Osteocyte (in vitro differentiated cells): Measurements from ENCODE around the gene NFYC. TPM values are rescaled to one million over a fixed set of nuclear protein-coding genes. Genes with fewer than 3 reads are reported as not detected.

Experiments
- DNase-seq: peaks from one replicate; pipeline ENCODE4 v3.0.0; 2021; ENCODE audit warnings: mixed read lengths; ENCODE audit not compliant: unreplicated experiment; ENCODE audit errors: extremely low spot score
- H3K27ac Mint-ChIP-seq: one replicate; pipeline ENCODE4 v1.8.0; 2021; ENCODE audit warnings: mild to moderate bottlenecking, mixed read lengths; ENCODE audit not compliant: unreplicated experiment
- H3K27me3 Mint-ChIP-seq: one replicate; pipeline ENCODE4 v1.8.0; 2021; ENCODE audit warnings: mixed read lengths; ENCODE audit not compliant: unreplicated experiment
- H3K36me3 Mint-ChIP-seq: one replicate; pipeline ENCODE4 v1.8.0; 2021; ENCODE audit warnings: mixed read lengths; ENCODE audit not compliant: unreplicated experiment
- H3K4me1 Mint-ChIP-seq: one replicate; pipeline ENCODE4 v1.8.0; 2021; ENCODE audit warnings: mixed read lengths; ENCODE audit not compliant: unreplicated experiment
- H3K4me3 Mint-ChIP-seq: one replicate; pipeline ENCODE4 v1.8.0; 2021; ENCODE audit warnings: mild to moderate bottlenecking, moderate library complexity, mixed read lengths; ENCODE audit not compliant: unreplicated experiment
- H3K9me3 Mint-ChIP-seq: one replicate; pipeline ENCODE4 v1.8.0; 2021; ENCODE audit warnings: mixed read lengths; ENCODE audit not compliant: unreplicated experiment
- CTCF ChIP-seq: fragments of 200-600 bp; sonication (generic); IDR thresholded peaks from 2 replicates; pipeline ENCODE4 v1.5.0; 2021; ENCODE audit warnings: antibody characterized with exemption, mild to moderate bottlenecking, moderate library complexity
- total RNA-seq: library from RNA; stranded (reverse); gene quantifications from 2 replicates; pipeline ENCODE4 v1.2.1, GENCODE V29; 2021

NFYC gene
- total RNA-seq, 1 donor from 2014 or later, result 49.0 TPM

DNA sequence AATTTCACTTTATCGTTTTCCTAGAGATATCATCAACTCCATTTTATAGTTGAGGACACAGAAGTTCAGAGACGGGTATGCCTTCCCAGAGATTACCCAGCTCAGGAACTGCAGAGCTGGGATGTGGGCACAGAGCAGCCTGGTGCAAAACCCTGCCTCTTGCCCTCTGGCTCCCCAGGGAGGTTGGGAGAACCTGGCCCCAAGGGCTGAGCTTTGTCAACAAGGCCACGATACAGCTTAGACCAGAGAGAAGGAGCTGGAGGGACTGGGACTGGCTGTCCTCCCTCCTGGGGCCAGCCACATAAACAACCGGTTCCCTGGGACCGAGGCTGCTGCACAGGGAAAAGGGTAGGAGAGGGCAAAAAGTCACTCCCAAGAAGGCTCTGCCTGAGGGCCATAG is 29.8 kb upstream of the NFYC start:
- Mint-ChIP-seq H3K27me3 (peaks cover 10% of the 10 kb centered on the region), H3K27ac (no peak overlapping the region), H3K9me3 (no peaks in the 10 kb centered on the region), H3K4me1 (peaks cover 37% of the 10 kb centered on the region), H3K4me3 (no peak overlapping the region), H3K36me3 (no peaks in the 10 kb centered on the region)
- TF ChIP-seq CTCF, result no peak
- DNase-seq, result no peak

GRCh38 chr1:40662151-40662550 is 29.4 kb upstream of the NFYC start:
- DNase-seq, result no peak
- H3K27me3 Mint-ChIP-seq, result peaks cover 8% of the 10 kb centered on the region
- H3K4me3 Mint-ChIP-seq, result no peak overlapping the region
- no peaks in the 10 kb centered on the region for H3K36me3 Mint-ChIP-seq
- H3K27ac Mint-ChIP-seq, result no peak overlapping the region
- H3K9me3 Mint-ChIP-seq, result no peaks in the 10 kb centered on the region
- H3K4me1 Mint-ChIP-seq, result peaks cover 37% of the 10 kb centered on the region
- TF ChIP-seq CTCF, result no peak

GRCh38 chr1:40662864-40663263 is 28.6 kb upstream of the NFYC start:
- no peaks in the 10 kb centered on the region for H3K36me3 Mint-ChIP-seq
- no peak for DNase-seq

DNA sequence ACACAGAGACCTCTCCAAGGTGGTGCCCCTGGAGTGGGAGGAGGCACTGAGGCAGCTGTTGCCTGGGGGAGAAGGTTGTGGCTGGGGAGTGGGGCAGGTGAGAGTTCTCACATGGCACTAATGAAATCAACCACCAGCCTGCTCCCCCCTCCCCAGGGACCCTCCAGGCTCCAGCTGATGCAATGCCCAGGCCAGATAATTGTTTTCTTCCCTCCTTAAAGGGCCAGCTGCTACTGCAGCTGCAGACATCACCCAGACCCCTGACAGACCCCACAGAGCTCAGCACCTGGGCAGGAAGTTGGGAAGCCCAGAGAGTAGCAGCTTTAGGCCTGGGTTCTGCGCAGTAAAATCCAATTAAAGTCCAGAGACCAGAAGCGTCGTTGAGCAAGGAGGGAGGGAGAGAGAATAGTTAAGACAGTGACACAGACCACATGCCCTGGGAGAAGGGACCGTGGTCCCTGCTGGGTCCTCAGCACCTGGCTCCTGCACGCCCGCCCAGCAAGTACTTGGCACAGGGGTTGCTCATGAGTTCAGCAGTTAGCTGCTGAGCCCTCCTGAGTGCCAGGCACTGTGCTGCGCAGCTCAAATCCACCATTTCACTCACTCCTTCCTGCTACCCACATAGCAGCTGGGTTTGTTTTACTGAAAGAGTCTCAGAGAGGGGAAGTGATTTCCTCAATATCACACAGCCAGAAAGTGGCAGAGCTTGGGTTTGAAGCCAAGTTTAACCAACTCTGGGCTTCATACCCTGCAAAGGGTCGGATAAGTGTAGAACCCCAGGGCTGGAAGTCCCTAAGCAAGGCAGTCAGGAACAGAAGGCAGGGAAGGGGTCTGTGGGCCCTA is 28.0 kb upstream of the NFYC start:
- H3K27ac Mint-ChIP-seq, result peak overlapping the region; percentile 79
- H3K9me3 Mint-ChIP-seq, result no peaks in the 10 kb centered on the region
- no peak for TF ChIP-seq CTCF
- peak overlapping the region; percentile 68 for H3K4me3 Mint-ChIP-seq
- H3K36me3 Mint-ChIP-seq, result no peaks in the 10 kb centered on the region
- DNase-seq, result no peak
- H3K4me1 Mint-ChIP-seq, result peaks cover 38% of the 10 kb centered on the region
- no peaks in the 10 kb centered on the region for H3K27me3 Mint-ChIP-seq

More at GRCh38 chr1:40662864-40663263, 28.6 kb upstream of the NFYC start:
- Mint-ChIP-seq H3K4me3 (peak overlapping the region; percentile 68), H3K4me1 (peaks cover 37% of the 10 kb centered on the region), H3K27ac (peak overlapping the region; percentile 79), H3K27me3 (peaks cover 5% of the 10 kb centered on the region), H3K9me3 (no peaks in the 10 kb centered on the region)
- TF ChIP-seq CTCF, result no peak

- Mint-ChIP-seq H3K27me3 (no peaks in the 10 kb centered on the region), H3K4me1 (peaks cover 42% of the 10 kb centered on the region), H3K27ac (no peak overlapping the region), H3K36me3 (no peaks in the 10 kb centered on the region), H3K9me3 (no peaks in the 10 kb centered on the region), H3K4me3 (peak overlapping the region; percentile 78)
- TF ChIP-seq CTCF, result no peak
- no peak for DNase-seq
These were observed 27.4 kb upstream of the NFYC start for GRCh38 chr1:40664167-40664537.
